ENCODE data around the gene DZIP1L. TPM values are rescaled to one million over a fixed set of nuclear protein-coding genes. Genes with fewer than 3 reads are reported as not detected.

Gene DZIP1L
- total and polyA plus RNA-seq, 2 experiments from 2014 or later, result 10.6 to 19.5 TPM

- no peak overlapping the region for H3K27ac Mint-ChIP-seq
- no peak overlapping the region for H3K27ac ChIP-seq (ENCODE audit: low read depth)
- ATAC-seq, result no peak
Observed at GRCh38 chr3:138079901-138080300, 35.5 kb downstream of the DZIP1L start.

GRCh38 chr3:138078901-138079344 is 36.5 kb downstream of the DZIP1L start:
- H3K4me2 ChIP-seq, result no peak overlapping the region
- no peak overlapping the region for H3K4me3 Mint-ChIP-seq
- H3K36me3 Mint-ChIP-seq (ENCODE audit: low read depth), result peaks cover 24% of the 10 kb centered on the region
- H3K27ac Mint-ChIP-seq, result no peak overlapping the region
- H4K20me1 ChIP-seq (replicated peaks; ENCODE audit: insufficient read depth), result no peaks in the 10 kb centered on the region
- no peaks in the 10 kb centered on the region for H3K27me3 ChIP-seq (ENCODE audit: insufficient read depth)
- H3K27me3 Mint-ChIP-seq (ENCODE audit: insufficient read depth, low read depth, poor library complexity), result peaks cover 3% of the 10 kb centered on the region
- ATAC-seq, result no peak
- no peak overlapping the region for H3K4me3 ChIP-seq
- H3K9me2 ChIP-seq (ENCODE audit: insufficient read depth), result no peaks in the 10 kb centered on the region
- no peak for DNase-seq (ENCODE audit: low spot score)
- H3F3A ChIP-seq (replicated peaks; ENCODE audit: low read depth), result no peaks in the 10 kb centered on the region
- H3K79me2 ChIP-seq (replicated peaks; ENCODE audit: insufficient read depth), result no peaks in the 10 kb centered on the region
- H2AFZ ChIP-seq, result no peak overlapping the region
- H3K9me3 Mint-ChIP-seq, result no peaks in the 10 kb centered on the region
- H3K36me3 ChIP-seq (ENCODE audit: insufficient read depth), result no peaks in the 10 kb centered on the region; the same call in 1 of the 2 replicates
- H3K27ac ChIP-seq (ENCODE audit: low read depth), result no peak overlapping the region
- no peaks in the 10 kb centered on the region for H3K4me1 ChIP-seq (ENCODE audit: insufficient read depth)
- no peaks in the 10 kb centered on the region; the same call in 2 of the 3 replicates for H3K4me1 Mint-ChIP-seq
- no peak for TF ChIP-seq EZH2phosphoT487 (IDR thresholded peaks at IDR 0.05; ENCODE audit: unreplicated experiment)
- TF ChIP-seq REST (IDR thresholded peaks at IDR 0.05; ENCODE audit: unreplicated experiment), result no peak
- no peak for TF ChIP-seq STAT1 (IDR thresholded peaks at IDR 0.05; ENCODE audit: unreplicated experiment)
- no peak for TF ChIP-seq NANOG (IDR thresholded peaks at IDR 0.05; ENCODE audit: borderline replicate concordance)
- TF ChIP-seq ZNF331 (CRISPR knock-in tag; IDR thresholded peaks at IDR 0.05; ENCODE audit: low read depth), result no peak
- TF ChIP-seq JUNB (IDR thresholded peaks at IDR 0.05; ENCODE audit: unreplicated experiment), result no peak
- TF ChIP-seq CTCF (conservative IDR thresholded peaks at IDR 0.05; ENCODE audit: low read depth in 2 of 2), result no peak
- no peak for TF ChIP-seq ZNF462 (CRISPR knock-in tag; IDR thresholded peaks at IDR 0.05)
- no peak for TF ChIP-seq POLR2AphosphoS5 (IDR thresholded peaks at IDR 0.05; ENCODE audit: low read depth)
- TF ChIP-seq EZH2 (IDR thresholded peaks at IDR 0.05; ENCODE audit: low read depth, unreplicated experiment), result no peak
- no peak for TF ChIP-seq ZNF114 (CRISPR knock-in tag; IDR thresholded peaks at IDR 0.05)

More at GRCh38 chr3:138079901-138080300, 35.5 kb downstream of the DZIP1L start:
- no peak for TF ChIP-seq POLR2AphosphoS5 (IDR thresholded peaks at IDR 0.05; ENCODE audit: low read depth)
- no peaks in the 10 kb centered on the region for H3K4me1 ChIP-seq (ENCODE audit: insufficient read depth)
- no peak overlapping the region for H2AFZ ChIP-seq
- no peaks in the 10 kb centered on the region; the same call in 2 of the 3 replicates for H3K4me1 Mint-ChIP-seq
- H3K27me3 Mint-ChIP-seq (ENCODE audit: insufficient read depth, low read depth, poor library complexity), result peaks cover 3% of the 10 kb centered on the region
- H3K4me2 ChIP-seq, result no peak overlapping the region
- DNase-seq (ENCODE audit: low spot score), result no peak
- H3F3A ChIP-seq (replicated peaks; ENCODE audit: low read depth), result no peaks in the 10 kb centered on the region
- no peaks in the 10 kb centered on the region for H4K20me1 ChIP-seq (replicated peaks; ENCODE audit: insufficient read depth)
- no peaks in the 10 kb centered on the region for H3K27me3 ChIP-seq (ENCODE audit: insufficient read depth)
- no peak overlapping the region for H3K4me3 ChIP-seq
- no peaks in the 10 kb centered on the region for H3K9me3 Mint-ChIP-seq
- H3K36me3 Mint-ChIP-seq (ENCODE audit: low read depth), result peaks cover 28% of the 10 kb centered on the region
- no peaks in the 10 kb centered on the region; the same call in 1 of the 2 replicates for H3K36me3 ChIP-seq (ENCODE audit: insufficient read depth)
- no peak overlapping the region for H3K4me3 Mint-ChIP-seq
- no peaks in the 10 kb centered on the region for H3K79me2 ChIP-seq (replicated peaks; ENCODE audit: insufficient read depth)
- no peaks in the 10 kb centered on the region for H3K9me2 ChIP-seq (ENCODE audit: insufficient read depth)

Measured in GM23338 (cell line).